Stimulated activated CD4-positive, alpha-beta T cell treated with anti-CD3 and anti-CD28 coated beads, Interleukin-15, amount 100 ng/mL, for 48 hours (primary cell): Measurements from ENCODE around the gene GAL3ST3.
"Not testable (repeated sequence)": the region's sequence is repeated elsewhere in the genome, so short reads cannot be mapped to it uniquely, and the experiment has no call there.

Experiments used
- DNase-seq, 2 donors: peaks; one replicate each; pipeline ENCODE4 v3.0.0-alpha.2; 2020; ENCODE audit warnings: low read depth in 2 of 2

The GAL3ST3 gene

GRCh38 chr11:66044757-66045156, 4.2 kb downstream of the GAL3ST3 start:
- no peak for DNase-seq

- DNase-seq = no peak
These were observed 5.7 kb downstream of the GAL3ST3 start for GRCh38 chr11:66042996-66043906.

GRCh38 chr11:66042227-66042995, 6.5 kb downstream of the GAL3ST3 start:
- no peak for DNase-seq

GRCh38 chr11:66039765-66040164, 9.2 kb downstream of the GAL3ST3 start:
- DNase-seq = no peak

- no peak for DNase-seq
These were observed 11.6 kb downstream of the GAL3ST3 start for GRCh38 chr11:66037327-66037726.

GRCh38 chr11:66036334-66036710, 12.6 kb downstream of the GAL3ST3 start:
- DNase-seq = no peak

GRCh38 chr11:66035653-66036333, 13.2 kb downstream of the GAL3ST3 start:
- no peak for DNase-seq

- no peak for DNase-seq
These were observed 15.8 kb downstream of the GAL3ST3 start for GRCh38 chr11:66032957-66033735.

GRCh38 chr11:66026017-66026529, 22.9 kb downstream of the GAL3ST3 start, which contains the start of gene CATSPER1:
TSS of gene CATSPER1 (minus strand) at chr11:66026479. CDS start at chr11:66026379, 100 bp downstream.
- no peak for DNase-seq

- DNase-seq = not testable (repeated sequence)
These were observed 25.8 kb downstream of the GAL3ST3 start for GRCh38 chr11:66023186-66023440.

- peak; percentile 55 to 70 for DNase-seq
These were observed 26.4 kb downstream of the GAL3ST3 start for GRCh38 chr11:66022401-66023185.

- no peak for DNase-seq
These were observed 28.2 kb downstream of the GAL3ST3 start for GRCh38 chr11:66020618-66021357.

- DNase-seq = no peak
These were observed 28.7 kb downstream of the GAL3ST3 start for GRCh38 chr11:66020212-66020611.

- no peak for DNase-seq
These were observed 31.6 kb downstream of the GAL3ST3 start for GRCh38 chr11:66017321-66017720.

GRCh38 chr11:66016793-66017177, 32.2 kb downstream of the GAL3ST3 start:
- no peak for DNase-seq

- DNase-seq = no peak
These were observed 32.8 kb downstream of the GAL3ST3 start for GRCh38 chr11:66015936-66016792.

GRCh38 chr11:66015454-66015881, 33.5 kb downstream of the GAL3ST3 start:
- no peak for DNase-seq

- no peak for DNase-seq
These were observed 34.0 kb downstream of the GAL3ST3 start for GRCh38 chr11:66014804-66015453.

GRCh38 chr11:66013762-66014100, 35.2 kb downstream of the GAL3ST3 start:
- no peak for DNase-seq
